CD14-positive monocyte (primary cell): Measurements from ENCODE around the gene MAP2. TPM values are rescaled to one million over a fixed set of nuclear protein-coding genes. Genes with fewer than 3 reads are reported as not detected.

Experiments used
- DNase-seq, 3 donors: peaks; one replicate each; pipeline ENCODE4 v3.0.0-alpha.2; 2011 to 2022
- H2AFZ ChIP-seq: 2 replicates; pipeline ENCODE4 v1.6.0; 2012; ENCODE audit warnings: mild to moderate bottlenecking, low read depth, low read length, inconsistent platforms; ENCODE audit not compliant: insufficient read depth, poor library complexity, severe bottlenecking
- H3K27ac ChIP-seq, 2 donors: 1 replicate in 1 of 2; 2 replicates in 1 of 2; pipeline ENCODE4 v1.5.1; 2012 to 2013; ENCODE audit warnings: low read length in 2 of 2, control low read depth in 1 of 2, inconsistent platforms in 1 of 2, low read depth in 1 of 2, mild to moderate bottlenecking in 1 of 2
- H3K27me3 ChIP-seq, 2 donors: one replicate each; pipeline versions ENCODE4 v1.6.0 to v1.6.1; 2011 to 2013; ENCODE audit warnings: low read length in 2 of 2; ENCODE audit not compliant: control insufficient read depth in 2 of 2, insufficient read depth in 2 of 2
- H3K36me3 ChIP-seq, 2 donors: replicated peaks in 1 of 2; 1 replicate in 1 of 2; 2 replicates in 1 of 2; pipeline versions ENCODE4 v1.5.1 to v1.6.1; 2012 to 2013; ENCODE audit warnings: low read length in 2 of 2, control low read depth in 1 of 2, inconsistent platforms in 1 of 2, mild to moderate bottlenecking in 1 of 2; ENCODE audit not compliant: insufficient read depth in 2 of 2, control insufficient read depth in 1 of 2
- H3K4me1 ChIP-seq, 2 donors: 1 replicate in 1 of 2; 2 replicates in 1 of 2; pipeline versions ENCODE4 v1.5.1 to v1.6.1; 2012 to 2013; ENCODE audit warnings: low read length in 2 of 2, control low read depth in 1 of 2, inconsistent platforms in 1 of 2, mild to moderate bottlenecking in 1 of 2, moderate library complexity in 1 of 2; ENCODE audit not compliant: insufficient read depth in 2 of 2, control insufficient read depth in 1 of 2
- H3K4me2 ChIP-seq: replicated peaks from 2 replicates; pipeline ENCODE3; 2012; ENCODE audit warnings: low read length, moderate library complexity, mild to moderate bottlenecking; ENCODE audit not compliant: poor library complexity, severe bottlenecking; ENCODE audit errors: extremely low read depth
- H3K4me3 ChIP-seq, 3 experiments: fragments of 200-600 bp in 1 of 3; sonication (generic) in 1 of 3; replicated peaks in 1 of 3; 1 replicate in 2 of 3; 2 replicates in 1 of 3; pipeline ENCODE4 v1.5.1; 2011 to 2013; ENCODE audit warnings: low read length in 3 of 3, mild to moderate bottlenecking in 3 of 3, control low read depth in 2 of 3, low read depth in 2 of 3, inconsistent platforms in 1 of 3, moderate library complexity in 1 of 3
- H3K79me2 ChIP-seq: 2 replicates; pipeline ENCODE4 v1.6.0; 2012; ENCODE audit warnings: mild to moderate bottlenecking, control low read depth, inconsistent platforms, low read length, moderate library complexity; ENCODE audit not compliant: insufficient read depth
- H3K9ac ChIP-seq: 2 replicates; pipeline ENCODE4 v1.6.0; 2017; ENCODE audit warnings: low read length, mild to moderate bottlenecking; ENCODE audit not compliant: insufficient read depth, poor library complexity, severe bottlenecking
- H3K9me3 ChIP-seq, 2 donors: replicated peaks in 1 of 2; 1 replicate in 1 of 2; 2 replicates in 1 of 2; pipeline versions ENCODE4 v1.5.1 to v1.6.1; 2012 to 2013; ENCODE audit warnings: low read length in 2 of 2, control low read depth in 1 of 2; ENCODE audit not compliant: control insufficient read depth in 1 of 2, insufficient read depth in 1 of 2
- H4K20me1 ChIP-seq: 2 replicates; pipeline ENCODE4 v1.6.0; 2012; ENCODE audit warnings: mild to moderate bottlenecking, low read length, control low read depth, moderate library complexity; ENCODE audit not compliant: insufficient read depth
- H3K27ac Mint-ChIP-seq, 7 donors: one replicate each; pipeline ENCODE4 v1.8.0; 2020; ENCODE audit warnings: mild to moderate bottlenecking in 7 of 7, mixed read lengths in 7 of 7, moderate library complexity in 6 of 7, inconsistent platforms in 2 of 7
- H3K27me3 Mint-ChIP-seq, 3 donors: one replicate each; pipeline ENCODE4 v1.8.0; 2021 to 2022; ENCODE audit warnings: low read depth in 3 of 3, mild to moderate bottlenecking in 3 of 3, mixed read lengths in 3 of 3, moderate library complexity in 3 of 3, inconsistent platforms in 1 of 3
- H3K36me3 Mint-ChIP-seq, 2 donors: one replicate each; pipeline ENCODE4 v1.8.0; 2020; ENCODE audit warnings: mixed read lengths in 2 of 2, inconsistent platforms in 1 of 2, mild to moderate bottlenecking in 1 of 2
- H3K4me1 Mint-ChIP-seq: one replicate; pipeline ENCODE4 v1.8.0; 2020; ENCODE audit warnings: mild to moderate bottlenecking, mixed read lengths
- H3K4me3 Mint-ChIP-seq, 2 donors: one replicate each; pipeline ENCODE4 v1.8.0; 2020; ENCODE audit warnings: mild to moderate bottlenecking in 2 of 2, mixed read lengths in 2 of 2, moderate library complexity in 1 of 2
- H3K9me3 Mint-ChIP-seq, 7 donors: one replicate each; pipeline ENCODE4 v1.8.0; 2020 to 2022; ENCODE audit warnings: mixed read lengths in 7 of 7, mild to moderate bottlenecking in 6 of 7, moderate library complexity in 6 of 7, inconsistent platforms in 2 of 7
- WGBS: methylation state at CpG from one replicate; pipeline ENCODE4 v1.1.5; 2013; ENCODE audit warnings: missing lambda C conversion rate; ENCODE audit not compliant: insufficient coverage; 5-methylcytosine and 5-hydroxymethylcytosine counted together
- intact Hi-C, 2 donors: fragments of 100-400 bp; cut with micrococcal nuclease; formaldehyde crosslinking; loops; one replicate each; pipeline versions ENCODE4 v1.15.0 to v1.15.1; 2023
- polyA plus RNA-seq, 3 donors: library from polyadenylated mRNA; depleted of rRNA in 1 of 3; unstranded in 2 of 3; stranded (reverse) in 1 of 3; fragments of 300-500 nt in 2 of 3; fragments of >200 nt in 1 of 3; fragmentation: Illumina TruSeq in 2 of 3; gene quantifications; 1 replicate in 2 of 3; 2 replicates in 1 of 3; pipeline ENCODE4 v1.2.3, GENCODE V29; 2012 to 2021
- TF ChIP-seq, protein P1 (sequence below): fragments of 200-600 bp; IDR thresholded peaks from one replicate; pipeline ENCODE4 v1.8.0; 2022; ENCODE audit warnings: antibody characterized with exemption, mild to moderate bottlenecking

Gene MAP2
- polyA plus RNA-seq, 3 donors: not detected

DNA sequence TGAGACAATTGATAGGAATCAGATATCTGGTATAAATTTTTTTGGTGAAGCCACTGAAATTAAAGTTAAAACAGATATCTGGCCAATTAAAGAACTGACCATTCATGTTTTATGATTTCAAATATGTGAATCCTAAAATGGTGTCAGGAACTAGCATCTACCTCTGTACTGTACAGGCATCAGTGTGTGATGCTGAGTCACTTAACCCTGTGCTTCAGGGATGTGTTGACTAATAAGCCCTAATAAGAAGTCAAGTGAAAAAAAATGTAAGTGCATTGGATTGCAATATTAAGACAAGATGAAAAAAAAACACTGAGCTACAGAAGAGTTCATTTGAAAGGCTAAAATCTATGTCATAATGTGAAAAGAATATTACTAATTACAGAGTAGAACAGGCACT is 338.7 kb downstream of the MAP2 start:
- no peaks in the 10 kb centered on the region for H3K9me3 Mint-ChIP-seq
- no peak for DNase-seq
- Histone ChIP-seq H3K36me3 (no peaks in the 10 kb centered on the region), H3K9me3 (no peaks in the 10 kb centered on the region), H3K4me3 (no peak overlapping the region), H3K27ac (no peak overlapping the region), H4K20me1 (no peaks in the 10 kb centered on the region), H3K79me2 (no peaks in the 10 kb centered on the region), H3K27me3 (no peaks in the 10 kb centered on the region), H3K9ac (no peak overlapping the region), H3K4me1 (no peaks in the 10 kb centered on the region), H3K4me2 (no peak overlapping the region), H2AFZ (no peak overlapping the region)
- intact Hi-C loops: no loop called here
- H3K36me3 Mint-ChIP-seq: no peaks in the 10 kb centered on the region
- TF ChIP-seq, protein P1, sequence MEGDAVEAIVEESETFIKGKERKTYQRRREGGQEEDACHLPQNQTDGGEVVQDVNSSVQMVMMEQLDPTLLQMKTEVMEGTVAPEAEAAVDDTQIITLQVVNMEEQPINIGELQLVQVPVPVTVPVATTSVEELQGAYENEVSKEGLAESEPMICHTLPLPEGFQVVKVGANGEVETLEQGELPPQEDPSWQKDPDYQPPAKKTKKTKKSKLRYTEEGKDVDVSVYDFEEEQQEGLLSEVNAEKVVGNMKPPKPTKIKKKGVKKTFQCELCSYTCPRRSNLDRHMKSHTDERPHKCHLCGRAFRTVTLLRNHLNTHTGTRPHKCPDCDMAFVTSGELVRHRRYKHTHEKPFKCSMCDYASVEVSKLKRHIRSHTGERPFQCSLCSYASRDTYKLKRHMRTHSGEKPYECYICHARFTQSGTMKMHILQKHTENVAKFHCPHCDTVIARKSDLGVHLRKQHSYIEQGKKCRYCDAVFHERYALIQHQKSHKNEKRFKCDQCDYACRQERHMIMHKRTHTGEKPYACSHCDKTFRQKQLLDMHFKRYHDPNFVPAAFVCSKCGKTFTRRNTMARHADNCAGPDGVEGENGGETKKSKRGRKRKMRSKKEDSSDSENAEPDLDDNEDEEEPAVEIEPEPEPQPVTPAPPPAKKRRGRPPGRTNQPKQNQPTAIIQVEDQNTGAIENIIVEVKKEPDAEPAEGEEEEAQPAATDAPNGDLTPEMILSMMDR: no peak
- no peaks in the 10 kb centered on the region for H3K4me1 Mint-ChIP-seq
- no peak overlapping the region for H3K27ac Mint-ChIP-seq
- H3K4me3 Mint-ChIP-seq: no peak overlapping the region
- peaks cover 1 to 6% (median 4%) of the 10 kb centered on the region in 3 donors for H3K27me3 Mint-ChIP-seq

DNA sequence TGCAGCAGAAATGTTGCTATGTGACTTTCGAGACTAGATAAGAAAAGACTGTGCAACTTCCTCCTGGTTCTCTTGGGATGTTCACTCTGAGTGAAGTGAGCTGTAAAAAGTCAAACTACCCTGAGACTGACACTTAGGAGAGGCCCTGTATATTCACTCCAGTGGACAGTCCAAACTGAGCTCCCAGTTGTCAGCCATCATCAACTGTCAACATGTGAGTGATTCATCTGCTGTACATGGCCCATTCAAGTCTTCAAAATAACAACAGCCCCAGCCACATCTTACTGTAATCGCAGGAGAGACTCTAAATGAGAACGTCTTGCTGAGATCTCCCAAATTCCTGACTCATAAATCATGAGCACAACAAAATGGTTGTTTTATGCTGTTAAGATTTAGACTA is 339.3 kb downstream of the MAP2 start:
- H4K20me1 ChIP-seq: no peaks in the 10 kb centered on the region
- no peak overlapping the region for H3K27ac ChIP-seq
- no peaks in the 10 kb centered on the region for H3K4me1 ChIP-seq
- Mint-ChIP-seq H3K4me3 (no peak overlapping the region), H3K4me1 (no peaks in the 10 kb centered on the region), H3K27me3 (peaks cover 1 to 4% (median 3%) of the 10 kb centered on the region in 3 donors), H3K27ac (no peak overlapping the region), H3K9me3 (no peaks in the 10 kb centered on the region), H3K36me3 (no peaks in the 10 kb centered on the region)
- WGBS: no CpG with 5 or more reads among the region's 3 CpGs
- DNase-seq: no peak
- H3K9me3 ChIP-seq: no peaks in the 10 kb centered on the region
- no peak overlapping the region for H2AFZ ChIP-seq
- H3K4me2 ChIP-seq: no peak overlapping the region
- intact Hi-C loops: no loop called here
- H3K36me3 ChIP-seq: no peaks in the 10 kb centered on the region
- H3K4me3 ChIP-seq: no peak overlapping the region
- H3K9ac ChIP-seq: no peak overlapping the region
- no peaks in the 10 kb centered on the region for H3K79me2 ChIP-seq
- no peaks in the 10 kb centered on the region for H3K27me3 ChIP-seq
- TF ChIP-seq, protein P1: no peak
